ENCODE results near the gene ARID3B. TPM values are rescaled to one million over a fixed set of nuclear protein-coding genes. Genes with fewer than 3 reads are reported as not detected.

Gene ARID3B
- total RNA-seq, 2 experiments from 2014 or later: 25.0 to 27.9 TPM

GRCh38 chr15:74632601-74633000 lies 91.6 kb downstream of the ARID3B start:
- Histone ChIP-seq H3K9me3 (ENCODE audit: control insufficient read depth in 1 of 2, insufficient read depth in 1 of 2, low read length in 2 of 2) (no peaks in the 10 kb centered on the region), H3K4me3 (ENCODE audit: low read length) (no peak overlapping the region), H3K4me1 (ENCODE audit: insufficient read depth, low read length) (peaks cover 5% of the 10 kb centered on the region), H3K27ac (ENCODE audit: low read depth in 1 of 2, low read length in 2 of 2) (no peak overlapping the region), H3K27me3 (ENCODE audit: control insufficient read depth in 1 of 2, insufficient read depth in 2 of 2, low read length in 2 of 2) (no peaks in the 10 kb centered on the region), H3K36me3 (ENCODE audit: insufficient read depth, low read length) (peaks cover 92% of the 10 kb centered on the region)
- intact Hi-C loops (cut with DNase I, micrococcal nuclease): loop anchor here in 1 of 2 experiments (1.0 to 10.0 kb wide), 2 partner anchors 202 to 259 kb away; no protein-coding TSS in a partner anchor
- Mint-ChIP-seq H3K9me3 (no peaks in the 10 kb centered on the region), H3K27ac (no peak overlapping the region), H3K4me1 (ENCODE audit: low read depth) (no peaks in the 10 kb centered on the region), H3K27me3 (no peaks in the 10 kb centered on the region), H3K4me3 (no peak overlapping the region), H3K36me3 (ENCODE audit: low read depth) (peaks cover 92% of the 10 kb centered on the region)
- CTCF ChIA-PET: interaction anchor here (0.5 to 9.5 kb wide), 12 partner anchors 9 to 326 kb away, joined by 3 to 92 read pairs (median 4); partner anchors contain the start of gene FAM219B
- DNase-seq: no peak
- no peak for TF ChIP-seq CTCF (IDR thresholded peaks at IDR 0.05)
- no peak for ATAC-seq (ENCODE audit: poor library complexity)
- POLR2A ChIA-PET: interaction anchor here (1.1 to 1.6 kb wide), 3 partner anchors 11 to 145 kb away, joined by 3 to 5 read pairs (median 4); no protein-coding TSS in a partner anchor

GRCh38 chr15:74633781-74634180 lies 92.8 kb downstream of the ARID3B start:
- H3K9me3 ChIP-seq (ENCODE audit: control insufficient read depth in 1 of 2, insufficient read depth in 1 of 2, low read length in 2 of 2): no peaks in the 10 kb centered on the region
- H3K4me1 Mint-ChIP-seq (ENCODE audit: low read depth): no peaks in the 10 kb centered on the region
- H3K4me1 ChIP-seq (ENCODE audit: insufficient read depth, low read length): peaks cover 5% of the 10 kb centered on the region
- H3K36me3 Mint-ChIP-seq (ENCODE audit: low read depth): peaks cover 92% of the 10 kb centered on the region
- no peak for TF ChIP-seq CTCF (IDR thresholded peaks at IDR 0.05)
- H3K36me3 ChIP-seq (ENCODE audit: insufficient read depth, low read length): peaks cover 86% of the 10 kb centered on the region
- POLR2A ChIA-PET: no interaction called here
- H3K27me3 Mint-ChIP-seq: no peaks in the 10 kb centered on the region
- H3K9me3 Mint-ChIP-seq: no peaks in the 10 kb centered on the region
- no peak overlapping the region for H3K27ac ChIP-seq (ENCODE audit: low read depth in 1 of 2, low read length in 2 of 2)
- no peak overlapping the region for H3K4me3 Mint-ChIP-seq
- intact Hi-C loops (cut with DNase I, micrococcal nuclease): loop anchor here (2.0 to 10.0 kb wide), 2 partner anchors 167 to 201 kb away; no protein-coding TSS in a partner anchor
- no peak for ATAC-seq (ENCODE audit: poor library complexity)
- H3K27ac Mint-ChIP-seq: no peak overlapping the region
- H3K4me3 ChIP-seq (ENCODE audit: low read length): no peak overlapping the region
- H3K27me3 ChIP-seq (ENCODE audit: control insufficient read depth in 1 of 2, insufficient read depth in 2 of 2, low read length in 2 of 2): no peaks in the 10 kb centered on the region
- no peak for DNase-seq
- CTCF ChIA-PET: interaction anchor here (1.0 to 9.5 kb wide), 7 partner anchors 9 to 178 kb away, joined by 3 to 92 read pairs (median 6); no protein-coding TSS in a partner anchor

GRCh38 chr15:74635228-74635627 lies 94.2 kb downstream of the ARID3B start:
- Histone ChIP-seq H3K9me3 (ENCODE audit: control insufficient read depth in 1 of 2, insufficient read depth in 1 of 2, low read length in 2 of 2) (no peaks in the 10 kb centered on the region), H3K27ac (ENCODE audit: low read depth in 1 of 2, low read length in 2 of 2) (no peak overlapping the region), H3K27me3 (ENCODE audit: control insufficient read depth in 1 of 2, insufficient read depth in 2 of 2, low read length in 2 of 2) (no peaks in the 10 kb centered on the region), H3K36me3 (ENCODE audit: insufficient read depth, low read length) (peaks cover 89% of the 10 kb centered on the region), H3K4me3 (ENCODE audit: low read length) (no peak overlapping the region), H3K4me1 (ENCODE audit: insufficient read depth, low read length) (peaks cover 5% of the 10 kb centered on the region)
- TF ChIP-seq CTCF (IDR thresholded peaks at IDR 0.05): peak; percentile 85
- Mint-ChIP-seq H3K36me3 (ENCODE audit: low read depth) (peaks cover 91% of the 10 kb centered on the region), H3K9me3 (no peaks in the 10 kb centered on the region), H3K27ac (no peak overlapping the region), H3K4me3 (no peak overlapping the region), H3K27me3 (no peaks in the 10 kb centered on the region), H3K4me1 (ENCODE audit: low read depth) (no peaks in the 10 kb centered on the region)
- ATAC-seq (ENCODE audit: poor library complexity) (peak; percentile 97), DNase-seq (peak; percentile 63 to 87 (median 70))
- CTCF ChIA-PET: interaction anchor here (0.5 to 9.5 kb wide), 14 partner anchors 10 to 569 kb away, joined by 3 to 92 read pairs (median 4); partner anchors contain the start of gene C15orf39
- POLR2A ChIA-PET: interaction anchor here (0.6 to 1.4 kb wide), 6 partner anchors 13 to 266 kb away, joined by 3 to 11 read pairs (median 4); no protein-coding TSS in a partner anchor
- intact Hi-C loops (cut with DNase I, micrococcal nuclease): loop anchor here (1.0 to 10.0 kb wide), 4 partner anchors 134 to 315 kb away; no protein-coding TSS in a partner anchor
